HG02885 (cell line): ENCODE measurements around the gene HJURP.
"Not testable (repeated sequence)": the region's sequence is repeated elsewhere in the genome, so short reads cannot be mapped to it uniquely, and the experiment has no call there.

Experiments used
- ATAC-seq: cut with Tn5 transposase; IDR thresholded peaks from one replicate; pipeline ENCODE4 v1.9.1; 2021; ENCODE audit warnings: mild to moderate bottlenecking; ENCODE audit not compliant: unreplicated experiment, poor library complexity

The HJURP gene, protein sequence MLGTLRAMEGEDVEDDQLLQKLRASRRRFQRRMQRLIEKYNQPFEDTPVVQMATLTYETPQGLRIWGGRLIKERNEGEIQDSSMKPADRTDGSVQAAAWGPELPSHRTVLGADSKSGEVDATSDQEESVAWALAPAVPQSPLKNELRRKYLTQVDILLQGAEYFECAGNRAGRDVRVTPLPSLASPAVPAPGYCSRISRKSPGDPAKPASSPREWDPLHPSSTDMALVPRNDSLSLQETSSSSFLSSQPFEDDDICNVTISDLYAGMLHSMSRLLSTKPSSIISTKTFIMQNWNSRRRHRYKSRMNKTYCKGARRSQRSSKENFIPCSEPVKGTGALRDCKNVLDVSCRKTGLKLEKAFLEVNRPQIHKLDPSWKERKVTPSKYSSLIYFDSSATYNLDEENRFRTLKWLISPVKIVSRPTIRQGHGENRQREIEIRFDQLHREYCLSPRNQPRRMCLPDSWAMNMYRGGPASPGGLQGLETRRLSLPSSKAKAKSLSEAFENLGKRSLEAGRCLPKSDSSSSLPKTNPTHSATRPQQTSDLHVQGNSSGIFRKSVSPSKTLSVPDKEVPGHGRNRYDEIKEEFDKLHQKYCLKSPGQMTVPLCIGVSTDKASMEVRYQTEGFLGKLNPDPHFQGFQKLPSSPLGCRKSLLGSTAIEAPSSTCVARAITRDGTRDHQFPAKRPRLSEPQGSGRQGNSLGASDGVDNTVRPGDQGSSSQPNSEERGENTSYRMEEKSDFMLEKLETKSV

DNA sequence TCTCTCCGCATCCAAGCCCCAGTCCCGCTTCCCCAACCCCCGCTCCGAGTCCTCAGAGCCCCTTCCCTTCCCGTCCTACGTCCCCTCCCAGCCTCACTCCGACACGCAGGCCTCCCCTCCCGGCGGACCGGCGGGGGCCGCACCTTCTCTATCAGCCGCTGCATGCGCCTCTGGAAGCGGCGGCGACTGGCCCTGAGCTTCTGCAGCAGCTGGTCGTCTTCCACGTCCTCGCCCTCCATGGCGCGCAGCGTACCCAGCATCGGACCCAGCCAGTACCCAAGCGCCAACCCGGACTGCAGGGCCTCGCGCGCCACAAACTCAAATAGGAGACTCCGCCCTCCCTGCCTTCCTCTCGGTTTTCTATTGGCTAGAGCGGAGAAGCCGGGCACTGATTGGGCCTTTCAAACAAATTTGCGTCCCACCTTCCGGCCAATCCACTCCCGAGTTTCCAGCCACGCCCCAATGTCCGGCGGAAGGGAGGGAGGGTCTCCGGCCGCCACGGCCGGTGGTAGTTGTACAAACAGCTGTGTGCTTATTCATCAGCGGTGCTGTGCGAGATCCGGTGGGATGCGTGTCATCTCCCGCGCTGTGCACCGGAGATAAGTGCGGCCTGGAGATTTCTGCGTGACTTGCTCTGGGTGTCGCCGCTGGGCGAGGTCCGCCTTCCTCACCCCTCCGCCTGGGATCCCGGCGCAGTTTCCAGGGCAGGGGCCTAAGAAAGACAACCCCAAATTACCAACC, at the start of gene HJURP:
TSS of gene HJURP (minus strand) at position 295 of the 741 bp plus-strand sequence. CDS start at position 260, 35 bp downstream.
- ATAC-seq = peak; percentile 96

DNA sequence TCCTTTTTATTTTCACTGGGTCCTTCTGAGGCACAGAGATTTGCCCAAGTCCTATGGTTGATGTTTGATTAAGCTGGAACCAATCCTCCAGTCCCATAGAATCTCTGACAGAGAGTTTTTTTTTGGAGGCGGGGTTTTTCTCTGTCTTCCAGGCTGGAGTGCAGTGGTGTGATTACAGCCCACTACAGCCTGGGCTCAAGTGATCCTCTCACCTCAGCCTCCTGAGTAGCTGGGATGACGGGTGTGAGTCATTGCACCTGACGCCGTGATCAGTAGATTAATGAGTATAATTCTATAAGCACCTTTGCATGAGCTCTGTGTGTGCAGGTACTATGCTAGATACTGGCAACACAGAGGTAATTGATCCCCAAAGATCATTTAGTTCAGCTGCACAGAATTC, 47.5 kb upstream of the HJURP start:
- no peak for ATAC-seq

DNA sequence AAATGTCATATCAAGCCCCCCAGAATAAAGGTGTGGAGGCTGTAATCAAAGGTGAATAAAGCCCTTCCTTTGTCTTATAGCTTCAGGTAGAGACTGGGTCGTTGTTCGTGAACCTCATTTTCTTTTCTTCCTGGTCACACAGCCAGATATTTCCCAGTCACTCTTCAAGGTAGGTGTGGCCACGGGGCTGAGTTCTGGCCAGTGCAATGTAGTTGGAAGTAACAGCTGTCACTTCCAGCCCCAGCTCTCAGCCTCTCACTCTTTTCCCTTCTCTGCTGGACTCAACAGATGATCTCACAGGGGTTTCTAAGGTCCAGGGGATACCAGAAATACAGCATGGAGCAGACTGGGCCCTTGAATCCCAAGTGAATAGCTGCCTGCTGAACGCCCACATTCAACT, 47.0 kb upstream of the HJURP start:
- ATAC-seq = no peak

DNA sequence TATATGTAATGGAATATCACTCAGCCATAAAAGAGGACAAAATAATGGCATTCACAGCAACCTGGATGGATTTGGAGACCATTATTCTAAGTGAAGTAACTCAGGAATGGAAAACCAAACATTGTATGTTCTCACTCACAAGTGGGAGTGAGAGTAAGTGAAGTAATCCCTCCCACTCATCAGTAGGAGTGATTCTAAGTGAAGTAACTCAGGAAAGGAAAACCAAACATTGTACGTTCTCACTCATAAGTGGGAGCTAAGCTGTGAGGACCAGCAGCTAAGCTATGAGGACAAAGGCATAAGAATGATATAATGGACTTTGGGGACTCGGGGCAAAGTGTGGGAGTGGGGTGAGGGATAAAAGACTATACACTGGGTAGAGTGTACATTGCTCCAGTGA, 41.9 kb upstream of the HJURP start:
- ATAC-seq = not testable (repeated sequence)

DNA sequence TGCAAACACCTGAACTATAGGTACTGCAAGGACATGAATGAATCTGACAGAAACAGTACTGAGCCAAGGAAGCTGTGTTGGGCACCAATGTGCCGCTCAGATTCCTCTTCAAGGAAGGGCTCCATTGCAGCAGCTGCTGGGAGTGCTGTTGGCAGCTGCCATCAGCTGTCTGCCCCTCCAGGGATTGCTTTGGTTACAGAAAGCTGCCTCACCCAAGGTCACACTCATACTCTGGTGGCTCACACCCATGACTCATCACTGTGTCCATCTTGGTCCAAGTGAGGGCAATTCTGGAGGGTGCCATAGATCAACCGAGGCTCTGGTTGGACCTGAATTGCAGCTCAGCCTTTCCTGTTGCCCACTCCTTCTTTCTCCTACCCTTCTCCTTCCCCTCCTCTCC, 38.5 kb upstream of the HJURP start:
- ATAC-seq = no peak

DNA sequence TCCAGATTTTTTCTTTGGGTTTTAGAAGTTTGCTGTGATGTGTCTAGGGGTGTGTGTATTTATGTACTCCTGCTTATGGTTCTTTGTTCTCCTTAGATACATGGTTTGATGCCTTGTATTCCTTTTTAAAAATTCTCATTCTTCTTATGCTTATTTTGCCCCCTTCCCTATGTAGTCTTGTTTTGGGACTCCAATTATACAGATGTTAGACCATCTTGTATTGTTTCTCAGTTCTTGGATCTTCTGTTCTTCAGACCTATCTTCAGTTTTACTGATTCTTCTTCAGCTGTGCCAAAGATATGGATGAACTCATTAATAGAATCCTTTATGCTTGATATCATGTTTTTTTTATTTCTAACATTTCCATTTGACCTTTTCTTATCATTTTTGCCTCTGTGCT, 28.0 kb upstream of the HJURP start:
- ATAC-seq = no peak

DNA sequence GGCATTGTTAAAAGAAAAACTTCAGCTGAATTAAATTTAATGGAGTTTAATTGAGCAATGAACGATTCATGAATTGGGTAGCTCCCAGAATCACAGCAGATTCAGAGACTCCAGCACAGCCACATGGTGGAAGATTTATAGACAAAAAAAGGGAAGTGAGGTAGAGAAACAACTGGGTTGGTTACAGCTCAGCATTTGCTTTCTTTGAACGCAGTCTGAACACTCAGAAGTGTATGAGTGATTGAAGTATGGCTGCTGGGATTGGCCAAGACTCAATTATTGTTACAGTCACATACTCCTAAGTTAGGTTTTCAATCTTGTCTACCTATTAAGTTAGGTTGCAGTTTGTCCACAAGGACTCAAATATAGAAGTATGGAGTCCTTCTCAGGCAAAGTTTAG, 17.8 kb upstream of the HJURP start:
- not testable (repeated sequence) for ATAC-seq

DNA sequence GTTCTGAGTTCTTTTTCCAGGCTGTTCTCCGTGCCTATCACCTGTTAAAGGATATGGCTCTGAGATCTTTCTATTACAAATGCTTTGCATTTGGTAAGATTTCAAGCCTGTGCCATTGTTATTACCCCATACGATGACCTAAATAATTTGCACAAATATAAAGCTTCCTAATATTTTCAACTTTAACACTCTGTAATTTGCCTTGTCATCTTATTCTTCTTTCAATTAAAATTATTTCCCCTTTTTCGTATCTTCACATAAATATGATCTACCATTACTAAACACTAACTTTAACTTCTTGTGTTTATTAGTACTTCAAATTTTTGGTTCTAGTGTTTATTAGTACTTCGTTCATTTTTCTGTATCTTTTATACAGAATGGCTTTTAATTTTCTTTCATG, 17.1 kb upstream of the HJURP start:
- ATAC-seq = no peak

DNA sequence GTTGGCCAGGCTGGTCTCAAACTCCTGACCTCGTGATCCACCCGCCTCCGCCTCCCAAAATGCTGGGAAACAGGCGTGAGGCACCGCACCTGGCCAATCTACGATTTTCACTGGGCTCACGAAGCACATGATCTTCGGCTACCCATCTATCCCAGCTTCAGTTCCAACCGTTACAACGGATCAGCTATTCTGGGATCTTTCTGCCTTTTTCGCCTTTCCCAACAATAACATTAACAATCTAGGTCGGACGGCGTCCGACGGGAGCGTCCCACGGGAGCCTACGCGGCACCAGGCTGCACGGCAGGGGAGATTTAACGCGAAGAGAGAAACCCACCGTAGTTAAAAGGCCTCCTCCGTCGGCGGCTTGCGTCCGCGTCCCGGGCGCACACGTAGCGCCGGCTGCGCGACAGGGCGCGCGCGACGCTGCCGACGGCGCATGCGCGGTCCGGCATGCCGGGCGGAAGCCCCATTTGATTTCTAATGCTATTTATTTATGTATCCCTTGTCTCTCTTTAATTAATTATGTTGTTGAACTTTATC, 13.7 kb upstream of the HJURP start, which contains the start of gene MSL3B:
TSS of gene MSL3B (minus strand) at position 394 of the 540 bp plus-strand sequence.
- ATAC-seq = peak; percentile 57

DNA sequence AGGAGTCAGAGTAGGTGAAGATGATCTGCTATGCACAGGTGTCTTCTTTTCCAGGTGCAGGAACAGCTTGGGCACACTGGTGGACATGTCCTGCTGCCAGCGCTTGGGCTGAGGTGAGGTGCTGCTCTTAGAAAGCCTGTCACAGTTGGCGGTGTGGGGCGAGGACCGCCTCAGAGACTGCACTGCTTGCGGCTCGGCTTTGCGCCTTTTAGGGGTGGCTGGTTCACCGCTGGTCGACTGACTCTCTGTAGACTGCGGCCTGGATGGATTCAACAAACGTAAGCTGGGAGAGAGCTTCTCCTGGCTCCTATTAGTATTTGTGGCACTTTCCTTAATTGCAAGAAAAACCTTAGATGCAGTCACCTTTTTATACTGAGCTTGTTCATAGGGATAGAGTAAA, 12.1 kb upstream of the HJURP start:
- ATAC-seq = no peak

DNA sequence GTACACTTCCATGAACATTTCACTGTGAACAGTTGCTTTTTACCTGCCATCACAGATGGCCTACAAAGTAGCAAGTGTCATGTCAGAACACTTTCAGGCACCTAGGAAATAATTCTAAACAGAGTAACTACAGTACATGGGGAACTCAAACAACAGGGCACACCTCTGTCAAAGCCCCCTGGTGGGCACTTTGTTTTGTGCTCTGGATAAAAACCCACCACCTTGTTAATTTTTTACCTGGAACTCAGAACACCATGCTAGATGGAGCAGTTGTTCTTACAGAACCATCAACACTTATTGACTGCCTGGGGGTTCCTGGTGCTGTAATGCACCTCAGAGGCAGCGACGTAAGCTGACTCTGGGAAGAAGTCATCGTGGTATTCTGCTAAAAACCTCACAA, 11.5 kb upstream of the HJURP start:
- no peak for ATAC-seq

DNA sequence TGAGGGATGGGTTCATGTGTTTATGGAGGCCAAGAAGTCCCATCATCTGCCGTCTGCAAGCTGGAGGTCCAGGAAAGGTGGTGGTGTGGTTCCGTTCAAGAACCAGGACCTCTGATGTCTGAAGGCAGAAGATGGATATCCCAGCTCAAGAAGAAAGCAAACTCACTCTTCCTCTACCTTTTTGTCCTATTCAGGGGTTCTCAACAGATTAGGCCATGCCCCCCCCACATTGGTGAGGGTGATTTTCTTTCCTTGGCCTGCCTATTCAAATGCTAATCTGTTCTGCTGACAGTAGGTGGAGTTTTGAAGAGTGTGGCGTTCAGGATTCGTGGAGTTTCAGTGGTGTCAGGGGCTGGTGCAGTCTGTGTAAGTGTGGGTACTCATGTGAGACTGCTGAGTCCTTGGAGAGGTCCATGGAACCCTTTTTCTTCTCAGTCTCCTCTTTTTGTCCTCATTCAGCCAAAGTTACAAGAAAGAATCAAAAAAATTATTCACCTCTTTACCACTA, 8.0 kb upstream of the HJURP start:
- no peak for ATAC-seq

DNA sequence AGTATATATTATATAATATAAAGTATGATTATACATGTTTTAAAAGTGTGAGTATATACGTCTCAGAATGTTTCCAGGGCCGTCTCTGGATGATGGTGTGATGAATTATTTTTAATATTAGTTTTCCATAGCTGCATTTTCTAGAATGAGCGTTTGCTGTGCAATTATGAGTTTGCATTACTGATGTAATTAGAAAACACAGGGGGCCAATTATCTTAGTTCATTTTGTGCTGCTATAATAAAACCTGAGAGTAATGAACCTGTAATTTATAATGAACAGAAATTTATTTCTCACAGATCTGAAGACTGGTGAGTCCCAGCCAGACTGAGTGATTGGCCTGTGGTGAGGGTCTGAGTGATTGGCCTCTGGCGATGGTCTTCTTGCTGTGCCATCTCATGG, 4.0 kb upstream of the HJURP start:
- ATAC-seq = no peak

DNA sequence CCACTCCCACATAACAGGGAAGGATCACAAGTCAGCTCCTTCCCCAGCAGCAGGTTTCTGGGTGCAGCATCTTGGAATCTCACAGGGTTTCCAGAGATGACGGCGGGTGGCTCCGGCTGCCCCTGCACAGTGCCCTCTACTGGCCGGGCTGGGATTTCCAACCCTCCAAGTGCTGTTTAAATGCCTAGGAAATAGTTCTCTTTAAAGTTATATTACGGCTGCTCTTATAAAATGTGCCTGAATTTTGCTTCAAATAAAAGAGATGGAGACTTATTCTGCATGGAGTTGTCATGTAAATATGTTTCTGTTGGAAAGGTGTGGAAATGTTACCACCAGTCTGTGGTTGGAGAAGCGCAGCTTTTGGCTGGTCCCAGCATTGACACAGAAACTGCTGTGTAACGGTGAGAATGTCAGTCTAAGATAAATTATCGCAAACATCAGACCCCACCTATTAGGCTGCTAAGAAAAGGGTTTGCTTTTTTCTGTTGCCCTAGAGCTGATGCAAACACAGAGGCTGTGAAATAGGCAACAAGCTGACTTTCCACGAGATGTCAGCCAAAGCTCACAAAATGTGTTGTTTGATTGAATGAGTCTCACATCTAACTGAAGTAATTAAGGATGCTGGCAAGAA, 3.3 kb upstream of the HJURP start:
- no peak for ATAC-seq

DNA sequence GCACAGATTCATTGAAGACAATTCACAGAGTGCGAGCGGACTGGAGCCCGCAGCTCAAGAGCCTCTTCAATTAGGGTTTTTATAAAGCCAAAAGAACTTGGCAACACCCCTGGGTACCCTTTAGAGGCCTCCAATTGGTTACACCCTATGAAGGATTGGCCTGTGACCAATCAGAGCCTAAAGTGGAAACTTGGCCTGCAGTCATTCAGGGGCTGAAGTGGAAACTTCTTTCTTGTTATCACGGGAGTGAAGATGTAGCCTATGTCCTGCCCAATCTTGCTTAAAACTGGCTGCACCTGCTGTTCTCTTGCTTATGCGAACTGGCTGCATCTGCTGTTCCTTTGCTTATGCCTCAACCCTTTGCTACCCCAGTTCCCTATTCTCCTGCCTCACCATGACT, 1.8 kb upstream of the HJURP start:
- no peak for ATAC-seq

DNA sequence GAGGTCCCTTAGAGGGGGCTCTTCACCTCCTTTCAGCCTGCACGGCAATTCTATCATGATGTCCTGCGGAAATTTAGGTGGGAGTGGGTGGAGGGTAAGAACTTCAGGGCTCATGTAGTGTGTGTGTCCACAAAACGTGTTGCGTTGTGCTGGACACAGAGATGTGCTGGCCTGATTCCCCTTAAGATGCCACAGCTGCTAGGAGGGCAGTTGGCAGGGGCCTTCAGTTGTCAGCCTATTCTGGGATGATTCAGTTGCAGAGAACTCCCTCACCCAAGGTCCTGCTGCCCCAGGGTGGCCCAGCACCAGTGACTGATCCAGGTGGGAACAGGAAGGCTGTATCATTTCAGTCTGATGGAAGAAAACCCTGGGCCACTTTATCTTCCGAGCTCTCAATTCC, 1.0 kb upstream of the HJURP start:
- ATAC-seq = no peak

DNA sequence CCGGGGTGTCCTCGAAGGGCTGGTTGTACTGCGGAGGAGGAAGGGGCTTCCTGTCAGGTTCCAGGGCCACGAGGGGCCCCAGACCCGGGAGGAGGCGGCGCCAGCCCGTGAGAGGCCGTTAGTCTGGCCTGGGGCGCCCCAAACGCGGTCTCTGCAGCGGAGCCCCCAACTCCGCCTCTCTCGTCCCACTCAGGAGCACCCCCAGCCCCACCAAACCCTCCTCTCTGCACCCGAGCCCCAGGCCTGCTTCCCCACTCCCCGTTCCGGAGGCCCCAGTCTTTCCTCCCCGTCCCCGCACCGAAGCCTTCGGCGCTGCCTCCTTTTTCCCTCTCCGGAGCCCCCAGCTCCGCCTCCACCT, 473 bp downstream of the HJURP start:
- no peak for ATAC-seq

DNA sequence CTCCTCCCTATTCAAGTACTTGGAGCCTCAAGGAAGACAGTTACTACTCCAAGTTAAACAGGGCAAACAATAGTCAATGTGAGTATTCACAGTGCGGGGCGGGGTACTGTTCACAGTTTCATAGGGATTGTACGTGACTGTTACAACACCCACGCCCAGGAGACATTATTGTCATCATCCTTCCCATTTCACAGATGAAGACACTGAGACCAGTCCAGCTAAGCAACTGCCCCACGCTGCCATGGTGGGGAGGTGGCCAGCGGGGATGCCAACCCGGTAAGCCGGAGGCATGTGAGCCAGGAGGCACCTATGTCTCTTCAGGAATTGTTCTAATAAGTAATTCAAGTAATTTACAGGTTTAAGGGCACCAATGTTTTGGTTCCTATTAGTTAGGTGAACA, 982 bp downstream of the HJURP start:
- ATAC-seq = no peak

DNA sequence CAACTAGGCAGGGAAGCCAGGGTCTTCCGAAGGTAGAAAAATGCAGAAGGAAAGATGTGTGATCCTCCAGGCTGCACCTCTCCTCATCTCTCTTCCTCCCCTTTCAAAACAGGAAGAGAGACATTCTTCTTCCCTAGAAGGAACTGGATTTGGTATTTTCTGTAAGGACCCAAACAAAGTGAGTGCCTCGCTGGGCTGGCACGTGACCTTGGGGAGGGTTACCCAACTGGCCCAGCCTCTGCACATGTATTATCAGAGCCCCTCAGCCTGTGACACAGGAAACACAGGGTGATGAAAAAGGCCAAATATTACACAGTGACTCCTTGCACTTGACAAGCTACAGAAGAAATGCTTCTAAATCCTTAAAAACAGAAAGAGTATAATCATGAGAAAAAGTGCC, 2.3 kb downstream of the HJURP start:
- no peak for ATAC-seq

DNA sequence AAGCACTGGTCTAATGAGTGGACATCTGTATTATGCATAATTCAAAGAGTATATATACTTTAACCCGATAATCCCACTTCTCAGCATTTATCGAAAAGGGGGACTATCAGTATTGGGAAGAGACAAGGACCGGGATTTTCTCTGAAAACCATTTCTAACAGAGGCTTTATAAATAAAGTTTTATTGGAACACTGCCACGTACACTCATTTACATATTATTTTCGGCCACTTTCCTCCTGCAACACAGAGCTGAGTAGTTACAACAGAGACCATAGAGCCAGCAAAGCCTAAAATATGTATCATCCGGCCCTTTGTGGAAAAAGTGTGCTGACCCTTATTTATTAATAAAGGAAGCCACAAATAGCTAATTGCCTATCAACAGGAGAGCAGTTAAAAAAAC, 3.2 kb downstream of the HJURP start:
- no peak for ATAC-seq
